ENCODE results near the gene COX4I1.

COX4I1 gene

GRCh38 chr16:85784813-85785212 is 14.7 kb upstream of the COX4I1 start:
- Histone ChIP-seq H3K9ac (ENCODE audit: insufficient read length) (no peak overlapping the region), H3K9me3 (ENCODE audit: low read depth, low read length) (no peaks in the 10 kb centered on the region), H3K36me3 (ENCODE audit: insufficient read depth, low read length) (peaks cover 6% of the 10 kb centered on the region; the same call in 1 of the 2 replicates), H3K27ac (no peak overlapping the region), H3K4me3 (no peak overlapping the region)
- TF ChIP-seq EZH2 (IDR thresholded peaks at IDR 0.05) (no peak), FOXP2 (optimal IDR thresholded peaks at IDR 0.05; ENCODE audit: control extremely low read depth, extremely low read length, insufficient read depth) (no peak)
- no peak for DNase-seq (ENCODE audit: low read depth, low spot score)

- DNase-seq (ENCODE audit: low read depth, low spot score) = no peak
- Histone ChIP-seq H3K9me3 (ENCODE audit: low read depth, low read length) (no peaks in the 10 kb centered on the region), H3K36me3 (ENCODE audit: insufficient read depth, low read length) (peaks cover 5% of the 10 kb centered on the region; the same call in 1 of the 2 replicates), H3K27ac (no peak overlapping the region), H3K9ac (ENCODE audit: insufficient read length) (no peak overlapping the region), H3K4me3 (no peak overlapping the region)
- no peak for TF ChIP-seq FOXP2 (optimal IDR thresholded peaks at IDR 0.05; ENCODE audit: control extremely low read depth, extremely low read length, insufficient read depth)
- no peak for TF ChIP-seq EZH2 (IDR thresholded peaks at IDR 0.05)
- TF ChIP-seq POLR2AphosphoS5 (IDR thresholded peaks at IDR 0.05; ENCODE audit: borderline replicate concordance, low read depth, low read length) = no peak
Observed at GRCh38 chr16:85785927-85786326, 13.6 kb upstream of the COX4I1 start.

- DNase-seq (ENCODE audit: low read depth, low spot score) = no peak
- Histone ChIP-seq H3K9me3 (ENCODE audit: low read depth, low read length) (no peaks in the 10 kb centered on the region), H3K4me3 (no peak overlapping the region), H3K27ac (no peak overlapping the region), H3K9ac (ENCODE audit: insufficient read length) (no peak overlapping the region), H3K36me3 (ENCODE audit: insufficient read depth, low read length) (peaks cover 5% of the 10 kb centered on the region; the same call in 1 of the 2 replicates)
- TF ChIP-seq EZH2 (IDR thresholded peaks at IDR 0.05) = no peak
- no peak for TF ChIP-seq POLR2AphosphoS5 (IDR thresholded peaks at IDR 0.05; ENCODE audit: borderline replicate concordance, low read depth, low read length)
- TF ChIP-seq FOXP2 (optimal IDR thresholded peaks at IDR 0.05; ENCODE audit: control extremely low read depth, extremely low read length, insufficient read depth) = no peak
Observed at GRCh38 chr16:85788819-85789218, 10.7 kb upstream of the COX4I1 start.

- Histone ChIP-seq H3K36me3 (ENCODE audit: insufficient read depth, low read length) (peaks cover 5% of the 10 kb centered on the region; the same call in 1 of the 2 replicates), H3K9me3 (ENCODE audit: low read depth, low read length) (no peaks in the 10 kb centered on the region), H3K9ac (ENCODE audit: insufficient read length) (no peak overlapping the region), H3K27ac (no peak overlapping the region), H3K4me3 (no peak overlapping the region)
- TF ChIP-seq FOXP2 (optimal IDR thresholded peaks at IDR 0.05; ENCODE audit: control extremely low read depth, extremely low read length, insufficient read depth) (no peak), EZH2 (IDR thresholded peaks at IDR 0.05) (no peak), POLR2AphosphoS5 (IDR thresholded peaks at IDR 0.05; ENCODE audit: borderline replicate concordance, low read depth, low read length) (no peak)
- no peak for DNase-seq (ENCODE audit: low read depth, low spot score)
Observed at GRCh38 chr16:85789773-85790172, 9.7 kb upstream of the COX4I1 start.

GRCh38 chr16:85793662-85794298 is 5.7 kb upstream of the COX4I1 start:
- Histone ChIP-seq H3K36me3 (ENCODE audit: insufficient read depth, low read length) (peaks cover 3% of the 10 kb centered on the region; the same call in 1 of the 2 replicates), H3K9ac (ENCODE audit: insufficient read length) (no peak overlapping the region), H3K27ac (no peak overlapping the region), H3K4me3 (no peak overlapping the region), H3K9me3 (ENCODE audit: low read depth, low read length) (no peaks in the 10 kb centered on the region)
- TF ChIP-seq EZH2 (IDR thresholded peaks at IDR 0.05) (no peak), FOXP2 (optimal IDR thresholded peaks at IDR 0.05; ENCODE audit: control extremely low read depth, extremely low read length, insufficient read depth) (no peak), POLR2AphosphoS5 (IDR thresholded peaks at IDR 0.05; ENCODE audit: borderline replicate concordance, low read depth, low read length) (no peak)
- DNase-seq (ENCODE audit: low read depth, low spot score) = no peak

- DNase-seq (ENCODE audit: low read depth, low spot score) = no peak
- no peak overlapping the region for H3K27ac ChIP-seq
- no peaks in the 10 kb centered on the region for H3K9me3 ChIP-seq (ENCODE audit: low read depth, low read length)
- no peak overlapping the region for H3K9ac ChIP-seq (ENCODE audit: insufficient read length)
- no peak for TF ChIP-seq FOXP2 (optimal IDR thresholded peaks at IDR 0.05; ENCODE audit: control extremely low read depth, extremely low read length, insufficient read depth)
- TF ChIP-seq POLR2AphosphoS5 (IDR thresholded peaks at IDR 0.05; ENCODE audit: borderline replicate concordance, low read depth, low read length) = no peak
- no peak for TF ChIP-seq EZH2 (IDR thresholded peaks at IDR 0.05)
- no peak overlapping the region for H3K4me3 ChIP-seq
- H3K36me3 ChIP-seq (ENCODE audit: insufficient read depth, low read length) = peaks cover 3% of the 10 kb centered on the region; the same call in 1 of the 2 replicates
Observed at GRCh38 chr16:85794696-85795095, 4.8 kb upstream of the COX4I1 start.

GRCh38 chr16:85796152-85796551 is 3.3 kb upstream of the COX4I1 start:
- no peak for DNase-seq (ENCODE audit: low read depth, low spot score)
- Histone ChIP-seq H3K36me3 (ENCODE audit: insufficient read depth, low read length) (peaks cover 3% of the 10 kb centered on the region; the same call in 1 of the 2 replicates), H3K27ac (no peak overlapping the region), H3K9ac (ENCODE audit: insufficient read length) (no peak overlapping the region), H3K4me3 (no peak overlapping the region), H3K9me3 (ENCODE audit: low read depth, low read length) (no peaks in the 10 kb centered on the region)
- TF ChIP-seq EZH2 (IDR thresholded peaks at IDR 0.05) = no peak
- no peak for TF ChIP-seq POLR2AphosphoS5 (IDR thresholded peaks at IDR 0.05; ENCODE audit: borderline replicate concordance, low read depth, low read length)
- no peak for TF ChIP-seq FOXP2 (optimal IDR thresholded peaks at IDR 0.05; ENCODE audit: control extremely low read depth, extremely low read length, insufficient read depth)

- H3K9me3 ChIP-seq (ENCODE audit: low read depth, low read length) = no peaks in the 10 kb centered on the region
- no peak overlapping the region for H3K4me3 ChIP-seq
- TF ChIP-seq POLR2AphosphoS5 (IDR thresholded peaks at IDR 0.05; ENCODE audit: borderline replicate concordance, low read depth, low read length) (no peak), FOXP2 (optimal IDR thresholded peaks at IDR 0.05; ENCODE audit: control extremely low read depth, extremely low read length, insufficient read depth) (no peak), EZH2 (IDR thresholded peaks at IDR 0.05) (no peak)
- peaks cover 7% of the 10 kb centered on the region; the same call in 1 of the 2 replicates for H3K36me3 ChIP-seq (ENCODE audit: insufficient read depth, low read length)
- H3K27ac ChIP-seq = no peak overlapping the region
- no peak overlapping the region for H3K9ac ChIP-seq (ENCODE audit: insufficient read length)
- no peak for DNase-seq (ENCODE audit: low read depth, low spot score)
Observed at GRCh38 chr16:85796599-85796998, 2.9 kb upstream of the COX4I1 start.

All from SK-N-MC (cell line).